ENCODE data around the gene TM6SF1. TPM values are rescaled to one million over a fixed set of nuclear protein-coding genes. Genes with fewer than 3 reads are reported as not detected.

The TM6SF1 gene
- total and polyA plus RNA-seq, 2 of the 8 experiments (the other 6 are each of a cell fraction or from before 2014, with no cell fraction given), result 0.74 to 1.0 TPM

- TF ChIP-seq SUZ12 (IDR thresholded peaks at IDR 0.05; ENCODE audit: low read length) (no peak), YY1 (IDR thresholded peaks at IDR 0.05; ENCODE audit: low read depth, low read length) (no peak), TBP (IDR thresholded peaks at IDR 0.05; ENCODE audit: low read depth, low read length) (no peak), POLR2AphosphoS5 (IDR thresholded peaks at IDR 0.05; ENCODE audit: low read depth, low read length) (no peak), EP300 (IDR thresholded peaks at IDR 0.05; ENCODE audit: borderline replicate concordance in 1 of 2, low read depth in 2 of 2, low read length in 2 of 2) (no peak), KDM5A (IDR thresholded peaks at IDR 0.05; ENCODE audit: low read length) (no peak), ATF3 (IDR thresholded peaks at IDR 0.05; ENCODE audit: insufficient read depth, low read depth, low read length) (no peak)
Measured at GRCh38 chr15:83068054-83068453, 39.4 kb upstream of the TM6SF1 start (continued).

All from H1 (cell line).